ENCODE data around the gene PF4V1.

DNA sequence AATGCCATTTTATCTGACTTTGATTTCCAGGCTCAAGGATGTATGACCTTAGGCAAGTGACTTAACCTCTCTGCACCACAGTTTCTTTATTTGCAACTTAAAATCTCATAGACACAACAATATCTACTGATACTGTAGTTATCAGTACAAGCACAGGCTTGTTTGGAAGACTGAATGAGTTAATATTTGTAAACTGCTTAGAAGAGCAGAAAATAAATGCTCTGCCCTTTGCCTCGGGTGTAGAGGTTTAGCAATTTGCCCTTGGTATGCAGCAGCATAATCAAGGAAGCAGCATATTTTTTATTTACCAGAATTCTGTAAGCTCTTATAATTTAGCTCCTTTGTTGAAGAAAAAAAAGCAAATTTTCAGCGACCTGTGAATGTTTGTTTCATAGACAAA is 13.2 kb downstream of the PF4V1 start:
- TF ChIP-seq YY2 (tag by site-specific recombination; IDR thresholded peaks at IDR 0.05) (no peak), YY1 (tag by site-specific recombination; IDR thresholded peaks at IDR 0.05) (no peak), ZNF121 (tag by site-specific recombination; IDR thresholded peaks at IDR 0.05) (no peak), ZFP37 (tag by site-specific recombination; IDR thresholded peaks at IDR 0.05) (no peak), KLF1 (tag by site-specific recombination; IDR thresholded peaks at IDR 0.05) (no peak)
- TF ChIP-seq, protein P1, sequence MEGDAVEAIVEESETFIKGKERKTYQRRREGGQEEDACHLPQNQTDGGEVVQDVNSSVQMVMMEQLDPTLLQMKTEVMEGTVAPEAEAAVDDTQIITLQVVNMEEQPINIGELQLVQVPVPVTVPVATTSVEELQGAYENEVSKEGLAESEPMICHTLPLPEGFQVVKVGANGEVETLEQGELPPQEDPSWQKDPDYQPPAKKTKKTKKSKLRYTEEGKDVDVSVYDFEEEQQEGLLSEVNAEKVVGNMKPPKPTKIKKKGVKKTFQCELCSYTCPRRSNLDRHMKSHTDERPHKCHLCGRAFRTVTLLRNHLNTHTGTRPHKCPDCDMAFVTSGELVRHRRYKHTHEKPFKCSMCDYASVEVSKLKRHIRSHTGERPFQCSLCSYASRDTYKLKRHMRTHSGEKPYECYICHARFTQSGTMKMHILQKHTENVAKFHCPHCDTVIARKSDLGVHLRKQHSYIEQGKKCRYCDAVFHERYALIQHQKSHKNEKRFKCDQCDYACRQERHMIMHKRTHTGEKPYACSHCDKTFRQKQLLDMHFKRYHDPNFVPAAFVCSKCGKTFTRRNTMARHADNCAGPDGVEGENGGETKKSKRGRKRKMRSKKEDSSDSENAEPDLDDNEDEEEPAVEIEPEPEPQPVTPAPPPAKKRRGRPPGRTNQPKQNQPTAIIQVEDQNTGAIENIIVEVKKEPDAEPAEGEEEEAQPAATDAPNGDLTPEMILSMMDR (tag by site-specific recombination; IDR thresholded peaks at IDR 0.05) = no peak
